CD4-positive, alpha-beta T cell treated with Interferon alpha-2 for 1 hour (primary cell): Measurements from ENCODE around the gene DBR1.

Experiments used
- DNase-seq, 2 donors: peaks; one replicate each; pipeline ENCODE4 v3.0.0-alpha.2; 2020 to 2022

DBR1 gene

GRCh38 chr3:138174421-138175131 lies at the start of gene DBR1:
TSS of gene DBR1 (minus strand) at chr3:138174921. CDS start at chr3:138174795, 126 bp downstream.
- DNase-seq = peak; percentile 81 to 89

- DNase-seq = no peak
Measured at GRCh38 chr3:138222942-138223287, 48.2 kb upstream of the DBR1 start.

GRCh38 chr3:138222131-138222941 lies 47.6 kb upstream of the DBR1 start:
- DNase-seq = no peak

GRCh38 chr3:138220788-138221187 lies 46.1 kb upstream of the DBR1 start:
- DNase-seq = no peak

GRCh38 chr3:138220242-138220641 lies 45.5 kb upstream of the DBR1 start:
- no peak for DNase-seq

DNA sequence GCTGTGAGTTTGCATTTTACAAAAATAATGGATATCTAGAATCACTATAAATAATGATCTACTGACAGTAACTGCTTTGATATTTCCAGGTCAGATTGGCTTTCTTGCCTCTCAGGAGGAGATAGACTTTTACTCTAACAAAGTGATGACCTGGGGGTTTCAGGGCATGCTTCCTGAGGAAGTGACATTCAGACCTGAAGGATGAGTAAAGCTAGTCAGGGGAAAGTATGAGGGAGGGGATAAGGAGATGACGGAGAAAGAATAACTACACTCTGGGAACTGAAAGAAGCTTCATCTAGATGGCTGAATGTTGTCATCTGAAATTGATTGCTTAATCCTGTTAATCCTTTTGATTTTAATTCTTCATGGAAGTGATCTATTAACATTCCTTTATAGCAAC lies 44.5 kb upstream of the DBR1 start:
- no peak for DNase-seq

GRCh38 chr3:138213398-138214085 lies 38.8 kb upstream of the DBR1 start:
- no peak for DNase-seq

DNA sequence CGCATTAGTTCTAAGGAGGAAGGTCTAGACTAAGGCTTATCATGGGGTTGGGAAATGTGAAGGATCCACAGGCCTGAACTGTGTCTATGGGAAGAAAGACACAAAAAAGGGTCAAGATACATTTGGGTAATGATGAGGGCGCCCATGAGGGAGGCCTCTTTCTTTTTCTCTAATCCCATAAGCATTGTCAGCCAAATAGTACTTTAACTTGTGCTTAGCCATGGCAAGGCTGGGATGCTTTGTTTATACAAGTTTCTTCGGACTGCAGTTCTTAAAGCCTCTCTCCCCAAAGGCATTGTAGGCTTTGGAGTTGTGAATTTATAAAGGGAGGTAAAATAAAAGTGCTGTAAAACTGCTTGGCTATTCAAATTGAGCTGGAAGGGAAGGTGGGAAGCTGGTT lies 35.8 kb upstream of the DBR1 start:
- no peak for DNase-seq

GRCh38 chr3:138206196-138206595 lies 31.5 kb upstream of the DBR1 start:
- DNase-seq = no peak

DNA sequence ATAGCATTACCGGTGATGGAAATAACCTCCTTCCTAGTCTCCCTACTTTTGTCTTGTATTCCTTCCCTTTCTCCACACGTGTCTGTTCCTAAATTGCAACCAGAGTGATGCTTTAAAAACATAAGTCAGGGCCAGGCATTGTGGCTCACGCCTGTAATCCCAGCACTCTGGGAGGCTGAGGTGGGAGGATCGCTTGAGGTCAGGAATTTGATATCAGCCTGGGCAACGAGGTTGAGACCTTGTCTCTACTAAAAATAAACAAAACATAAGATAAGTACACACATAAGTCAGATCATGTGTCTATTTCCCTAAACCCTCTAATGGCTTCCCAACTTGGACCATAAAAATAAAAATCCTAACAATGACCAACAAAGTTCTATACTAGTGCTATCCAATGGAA lies 30.8 kb upstream of the DBR1 start:
- no peak for DNase-seq

GRCh38 chr3:138203938-138204337 lies 29.2 kb upstream of the DBR1 start:
- DNase-seq = no peak

- no peak for DNase-seq
Measured at GRCh38 chr3:138202945-138203701, 28.4 kb upstream of the DBR1 start.

- DNase-seq = no peak
Measured at GRCh38 chr3:138200424-138200823, 25.7 kb upstream of the DBR1 start.

DNA sequence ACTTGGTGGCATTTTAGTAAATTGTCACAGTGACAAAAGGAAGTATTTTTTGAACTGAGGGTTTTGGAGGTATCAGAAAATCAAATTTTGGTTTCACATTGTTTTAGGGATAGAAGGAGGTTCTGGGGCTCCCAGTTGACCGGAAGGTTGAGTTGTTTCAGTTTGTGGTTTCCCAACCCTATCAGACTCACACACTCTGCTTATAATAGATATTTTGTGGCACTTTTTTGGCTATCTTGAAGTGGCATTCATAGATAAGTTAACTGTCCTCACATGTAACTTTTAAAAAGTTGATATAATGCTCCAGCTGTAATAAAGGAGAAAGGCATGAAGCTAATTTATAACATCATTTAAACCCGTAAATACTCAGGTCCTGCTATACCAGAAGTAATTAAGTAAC lies 25.1 kb upstream of the DBR1 start:
- DNase-seq = no peak

DNA sequence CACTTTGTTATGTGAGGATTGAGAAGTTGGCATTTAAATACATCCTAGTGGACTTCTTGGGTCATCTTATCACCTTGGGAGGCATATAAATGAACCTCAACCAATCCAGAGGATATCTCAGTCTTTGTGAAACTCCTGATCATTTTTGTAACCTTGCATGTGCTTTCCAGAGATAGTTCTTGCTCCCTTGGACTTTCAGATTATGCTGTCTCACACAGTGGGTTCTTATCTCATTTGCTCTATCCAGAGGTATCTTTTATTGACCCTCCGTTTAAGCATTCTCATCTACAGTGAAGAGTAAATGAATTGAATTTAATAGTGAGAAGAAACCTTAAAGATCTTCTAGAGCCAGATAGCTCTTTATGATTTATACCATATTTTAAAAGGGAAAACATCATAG lies 22.8 kb upstream of the DBR1 start:
- DNase-seq = no peak

GRCh38 chr3:138197058-138197457 lies 22.3 kb upstream of the DBR1 start:
- DNase-seq = no peak

DNA sequence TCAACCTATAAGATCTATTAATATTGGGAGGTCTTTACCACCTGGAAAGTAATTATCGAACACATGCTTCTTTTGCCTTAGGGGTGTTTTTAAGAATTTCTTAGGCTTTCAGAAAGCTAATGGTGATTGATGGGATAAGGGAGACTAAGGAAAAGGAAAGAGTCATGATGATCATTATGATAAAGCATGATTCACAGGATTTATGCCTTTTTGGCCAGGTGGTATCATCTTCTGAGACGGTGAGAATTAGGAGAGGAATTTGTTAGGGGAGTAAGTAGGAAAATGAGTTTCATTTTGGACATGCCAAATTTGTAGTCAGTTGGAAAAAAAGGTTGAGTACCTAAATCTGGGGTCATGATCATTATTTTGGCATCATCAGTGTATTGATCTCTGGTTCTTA lies 21.3 kb upstream of the DBR1 start:
- DNase-seq = no peak

DNA sequence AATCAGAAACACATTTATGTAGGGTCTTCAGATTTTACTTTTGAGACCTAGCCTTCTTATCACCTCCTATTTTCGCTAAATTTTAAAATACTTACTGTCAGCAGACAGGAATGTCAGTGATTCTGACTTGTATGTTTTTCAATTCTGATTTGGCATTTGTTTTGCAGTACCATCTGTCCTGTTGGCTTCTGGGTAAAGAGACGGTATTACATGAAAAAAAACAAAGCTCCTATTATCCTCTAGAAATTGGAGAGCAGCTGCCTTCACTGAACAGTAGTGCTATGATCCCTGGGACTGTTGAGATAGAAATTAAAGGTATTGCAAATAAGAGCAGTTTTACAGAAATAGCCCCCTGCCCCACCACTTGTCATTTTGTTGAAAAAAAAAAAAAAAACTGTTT lies 20.8 kb upstream of the DBR1 start:
- DNase-seq = no peak

GRCh38 chr3:138188013-138188730 lies 13.5 kb upstream of the DBR1 start:
- peak in 1 of 2 donors; percentile 10 for DNase-seq

DNA sequence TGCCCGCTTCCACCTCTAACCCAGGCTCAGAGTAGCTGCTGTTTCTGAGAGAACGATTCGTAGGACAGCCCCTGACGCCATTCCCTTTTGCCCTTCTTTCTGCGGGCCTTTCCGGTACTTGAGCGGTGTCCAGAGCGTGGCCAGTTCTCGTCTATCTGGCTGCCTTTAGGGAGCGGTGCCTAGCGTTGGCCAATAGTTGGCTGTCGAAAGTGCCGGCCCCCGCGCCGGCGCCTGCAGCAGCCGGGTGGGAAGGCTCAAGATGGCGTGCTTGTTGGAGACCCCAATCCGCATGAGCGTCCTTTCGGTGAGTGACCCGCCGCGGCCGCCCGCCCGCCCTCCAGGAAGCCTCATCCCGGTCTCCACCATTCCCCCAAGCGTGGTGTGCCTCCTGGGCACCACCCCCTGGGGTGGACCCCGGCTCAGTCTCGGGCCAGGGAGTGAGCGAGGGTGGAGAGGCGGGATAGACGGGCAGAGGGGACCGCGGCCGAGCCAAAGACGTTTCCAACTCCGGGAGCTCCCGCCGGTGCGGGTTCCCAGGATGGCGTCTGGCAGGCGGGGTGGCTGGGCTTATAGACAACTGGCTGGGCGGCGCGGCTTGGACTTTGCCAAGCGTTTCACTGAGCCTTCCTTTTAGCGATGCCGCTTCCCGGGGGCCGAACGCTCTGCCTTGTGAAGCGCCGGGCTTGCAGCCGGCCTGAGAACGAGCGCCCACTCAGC lies 12.7 kb upstream of the DBR1 start, which contains the start of gene ARMC8:
Gene ARMC8, plus strand, starts transcription at position 6 of the 717 bp plus-strand sequence. Its CDS starts 254 bp downstream, at position 260.
- peak in 1 of 2 donors; percentile 45 for DNase-seq

DNA sequence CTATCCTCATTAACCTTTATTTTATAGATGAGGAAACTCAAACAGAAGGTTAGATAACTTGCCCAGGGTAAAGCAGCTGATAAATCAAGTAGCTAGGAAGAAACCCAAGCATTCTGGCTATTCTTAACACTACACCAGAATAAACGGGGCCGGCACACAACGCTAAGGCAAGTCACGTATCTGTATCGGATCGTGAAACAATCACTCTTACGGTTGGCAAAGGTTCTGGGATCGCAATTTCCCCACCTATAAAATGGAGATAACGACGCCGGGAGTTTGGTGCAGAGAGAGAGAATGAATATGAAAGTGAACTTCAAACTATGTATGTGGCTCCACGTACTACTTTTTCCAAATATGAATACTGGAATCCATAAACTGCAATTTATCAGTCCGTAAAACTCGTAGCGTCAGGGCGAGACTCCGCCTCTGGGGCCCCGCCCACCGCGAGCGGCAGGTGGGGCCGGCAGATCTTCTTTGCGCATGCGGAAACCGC lies 12.1 kb upstream of the DBR1 start:
- DNase-seq = peak; percentile 91 to 94
